ENCODE measurements around the gene ZNF224. TPM values are rescaled to one million over a fixed set of nuclear protein-coding genes. Genes with fewer than 3 reads are reported as not detected.

Gene ZNF224
- total and polyA plus RNA-seq, 2 of the 13 experiments (the other 11 are each of a cell fraction or from before 2014, with no cell fraction given) = 13.0 to 16.1 TPM

- TF ChIP-seq ZHX2 (IDR thresholded peaks at IDR 0.05; ENCODE audit: low read depth) (no peak), ZHX2 (CRISPR knock-in tag; IDR thresholded peaks at IDR 0.05; ENCODE audit: borderline replicate concordance) (peak; percentile 36; the same call in 1 of the 2 replicates), ZMYM4 (CRISPR knock-in tag; IDR thresholded peaks at IDR 0.05) (peak; percentile 60), GRHL1 (CRISPR knock-in tag; conservative IDR thresholded peaks at IDR 0.05) (no peak), SAP130 (CRISPR knock-in tag; IDR thresholded peaks at IDR 0.05; ENCODE audit: low read depth) (peak; percentile 88), ZFP91 (CRISPR knock-in tag; IDR thresholded peaks at IDR 0.05; ENCODE audit: borderline replicate concordance) (peak; percentile 56; the same call in 1 of the 2 replicates), ZNF331 (CRISPR knock-in tag; IDR thresholded peaks at IDR 0.05) (peak; percentile 70; the same call in 1 of the 2 replicates), KLF15 (CRISPR knock-in tag; IDR thresholded peaks at IDR 0.05; ENCODE audit: borderline replicate concordance) (no peak), ARID4A (CRISPR knock-in tag; IDR thresholded peaks at IDR 0.05; ENCODE audit: borderline replicate concordance) (peak; percentile 91), RFX3 (CRISPR knock-in tag; IDR thresholded peaks at IDR 0.05) (no peak), PHF20 (CRISPR knock-in tag; IDR thresholded peaks at IDR 0.05) (peak; percentile 79), HOXD1 (CRISPR knock-in tag; IDR thresholded peaks at IDR 0.05) (peak; percentile 61; the same call in 1 of the 2 replicates), NR1H2 (CRISPR knock-in tag; IDR thresholded peaks at IDR 0.05; ENCODE audit: borderline replicate concordance, low read depth) (no peak), POLR2G (IDR thresholded peaks at IDR 0.05; ENCODE audit: low read depth, low read length) (peak; percentile 75), ZNF549 (CRISPR knock-in tag; IDR thresholded peaks at IDR 0.05) (no peak)
Observed at GRCh38 chr19:44093931-44094765, at the start of gene ZNF224 (continued).

Data from HepG2 (cell line).